ENCODE results near the gene ECE2.

Gene ECE2

DNA sequence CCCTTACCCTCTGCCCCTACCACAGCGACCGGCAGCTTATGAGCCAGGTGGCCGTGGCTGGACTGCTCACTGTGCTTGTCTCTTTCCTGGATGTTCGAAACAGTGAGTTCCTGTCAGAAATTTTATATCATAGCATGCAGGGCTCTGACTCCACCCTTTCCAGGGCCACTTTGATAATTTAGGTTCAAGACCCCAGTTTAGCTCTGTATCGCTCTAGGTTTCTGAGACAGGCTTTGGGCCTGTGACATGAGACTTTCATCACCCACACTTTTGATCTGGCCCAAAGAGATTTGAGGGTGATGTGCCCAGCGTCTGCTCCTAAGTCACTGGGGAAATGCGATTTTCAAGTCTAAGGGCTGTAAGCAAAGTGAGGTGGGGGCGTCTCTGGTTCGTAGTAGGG is 32.1 kb downstream of the ECE2 start:
- Mint-ChIP-seq H3K36me3 (ENCODE audit: low read depth) (peaks cover 64% of the 10 kb centered on the region), H3K9me3 (no peaks in the 10 kb centered on the region), H3K4me3 (no peak overlapping the region), H3K4me1 (ENCODE audit: low read depth) (peaks cover 5% of the 10 kb centered on the region), H3K27me3 (no peaks in the 10 kb centered on the region), H3K27ac (peak overlapping the region; percentile 14)

DNA sequence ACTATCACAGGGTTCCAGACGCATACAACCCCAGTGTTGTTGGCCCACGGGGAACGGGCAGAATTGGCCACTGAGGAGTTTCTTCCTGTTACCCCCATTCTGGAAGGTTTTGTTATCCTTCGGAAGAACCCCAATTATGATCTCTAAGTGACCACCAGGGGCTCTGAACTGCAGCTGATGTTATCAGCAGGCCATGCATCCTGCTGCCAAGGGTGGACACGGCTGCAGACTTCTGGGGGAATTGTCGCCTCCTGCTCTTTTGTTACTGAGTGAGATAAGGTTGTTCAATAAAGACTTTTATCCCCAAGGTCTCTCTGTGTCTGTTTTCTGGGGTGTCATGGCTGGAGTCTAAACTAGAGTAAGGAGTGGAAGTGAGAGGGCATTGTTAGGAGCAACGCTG is 32.9 kb downstream of the ECE2 start:
- H3K9me3 Mint-ChIP-seq, result no peaks in the 10 kb centered on the region
- H3K4me1 Mint-ChIP-seq (ENCODE audit: low read depth), result peaks cover 7% of the 10 kb centered on the region
- no peaks in the 10 kb centered on the region for H3K27me3 Mint-ChIP-seq
- peaks cover 57% of the 10 kb centered on the region for H3K36me3 Mint-ChIP-seq (ENCODE audit: low read depth)
- H3K4me3 Mint-ChIP-seq, result no peak overlapping the region
- no peak overlapping the region for H3K27ac Mint-ChIP-seq

DNA sequence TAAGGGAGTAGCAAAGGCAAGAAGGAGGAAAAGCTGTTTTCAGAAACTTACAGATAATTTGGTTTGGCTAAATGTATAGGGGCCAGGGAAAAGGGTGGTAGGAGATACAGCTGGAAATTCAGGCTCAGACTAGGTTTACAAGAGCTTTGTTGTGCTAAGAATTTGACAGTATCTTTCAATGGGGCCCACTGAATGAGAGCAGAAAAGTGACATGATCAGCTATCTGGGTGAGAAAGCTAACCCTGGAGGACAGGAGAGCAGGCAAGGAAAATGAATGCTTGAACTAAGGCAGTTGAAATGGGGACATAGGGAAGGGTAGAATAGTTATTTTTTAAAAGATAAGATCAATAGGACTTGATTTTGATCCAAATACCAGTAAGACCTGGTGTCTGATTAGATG is 35.8 kb downstream of the ECE2 start:
- H3K9me3 Mint-ChIP-seq, result no peaks in the 10 kb centered on the region
- H3K4me3 Mint-ChIP-seq, result no peak overlapping the region
- H3K27me3 Mint-ChIP-seq, result no peaks in the 10 kb centered on the region
- peaks cover 18% of the 10 kb centered on the region for H3K4me1 Mint-ChIP-seq (ENCODE audit: low read depth)
- H3K36me3 Mint-ChIP-seq (ENCODE audit: low read depth), result peaks cover 42% of the 10 kb centered on the region
- no peak overlapping the region for H3K27ac Mint-ChIP-seq

DNA sequence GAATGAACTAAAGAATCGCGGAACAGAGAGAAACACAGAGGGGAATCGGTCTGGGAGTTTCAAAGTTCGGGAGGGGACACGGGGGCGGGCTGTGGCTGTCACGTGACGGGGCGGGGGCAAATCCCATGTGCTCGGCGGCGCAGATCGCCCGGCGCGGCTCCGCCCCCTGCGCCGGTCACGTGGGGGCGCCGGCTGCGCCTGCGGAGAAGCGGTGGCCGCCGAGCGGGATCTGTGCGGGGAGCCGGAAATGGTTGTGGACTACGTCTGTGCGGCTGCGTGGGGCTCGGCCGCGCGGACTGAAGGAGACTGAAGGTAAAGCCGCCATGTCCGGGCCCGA is 38.5 kb downstream of the ECE2 start, which contains the start of gene EIF4G1:
Gene EIF4G1, plus strand, starts transcription at position 244 of the 337 bp plus-strand sequence. CDS start 1,191 bp downstream, outside the sequence.
- Mint-ChIP-seq H3K27me3 (no peaks in the 10 kb centered on the region), H3K36me3 (ENCODE audit: low read depth) (peaks cover 37% of the 10 kb centered on the region), H3K4me3 (peak within 1 kb of the TSS; percentile 86), H3K4me1 (ENCODE audit: low read depth) (peaks cover 35% of the 10 kb centered on the region), H3K27ac (peak within 1 kb of the TSS; percentile 88), H3K9me3 (no peaks in the 10 kb centered on the region)

DNA sequence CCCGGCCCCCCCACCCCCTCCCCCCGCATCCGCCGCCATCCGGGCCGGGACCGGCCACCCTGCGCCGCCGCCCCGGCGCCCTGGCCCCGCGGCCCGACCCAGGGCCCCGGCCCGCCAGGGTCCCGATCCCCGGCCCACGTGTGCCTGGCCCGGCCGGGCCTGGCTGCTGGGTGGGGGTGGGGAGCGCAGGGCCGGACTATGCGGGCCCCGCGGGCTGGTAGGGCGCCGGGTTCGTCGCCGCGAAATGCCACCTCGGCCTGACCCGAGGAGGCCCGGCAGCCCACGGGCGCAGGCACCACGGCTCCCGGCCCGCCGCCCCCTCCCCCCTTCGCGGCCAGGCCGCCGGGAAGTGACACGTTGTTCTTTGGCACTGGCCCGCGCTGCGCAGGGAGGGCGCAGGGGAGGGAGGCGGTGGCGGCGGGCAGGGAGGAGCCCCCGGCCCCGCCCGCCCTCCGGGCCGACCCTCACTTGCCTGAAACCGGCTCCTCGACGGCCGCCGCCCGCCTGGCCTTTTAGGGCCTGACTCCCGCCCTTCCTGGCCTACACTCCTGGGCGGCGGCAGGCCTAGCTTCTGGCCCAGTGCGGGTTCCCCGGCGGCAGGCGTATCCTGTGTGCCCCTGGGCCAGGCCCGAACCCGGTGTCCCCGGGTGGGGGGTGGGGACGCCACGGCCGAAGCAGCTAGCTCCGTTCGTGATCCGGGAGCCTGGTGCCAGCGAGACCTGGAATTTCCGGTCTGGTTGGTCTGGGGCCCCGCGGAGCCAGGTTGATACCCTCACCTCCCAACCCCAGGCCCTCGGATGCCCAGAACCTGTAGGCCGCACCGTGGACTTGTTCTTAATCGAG is 39.1 kb downstream of the ECE2 start:
- no peaks in the 10 kb centered on the region for H3K9me3 Mint-ChIP-seq
- peaks cover 39% of the 10 kb centered on the region for H3K36me3 Mint-ChIP-seq (ENCODE audit: low read depth)
- H3K27ac Mint-ChIP-seq, result peak overlapping the region; percentile 88
- H3K27me3 Mint-ChIP-seq, result no peaks in the 10 kb centered on the region
- H3K4me1 Mint-ChIP-seq (ENCODE audit: low read depth), result peaks cover 39% of the 10 kb centered on the region
- H3K4me3 Mint-ChIP-seq, result peak overlapping the region; percentile 86

DNA sequence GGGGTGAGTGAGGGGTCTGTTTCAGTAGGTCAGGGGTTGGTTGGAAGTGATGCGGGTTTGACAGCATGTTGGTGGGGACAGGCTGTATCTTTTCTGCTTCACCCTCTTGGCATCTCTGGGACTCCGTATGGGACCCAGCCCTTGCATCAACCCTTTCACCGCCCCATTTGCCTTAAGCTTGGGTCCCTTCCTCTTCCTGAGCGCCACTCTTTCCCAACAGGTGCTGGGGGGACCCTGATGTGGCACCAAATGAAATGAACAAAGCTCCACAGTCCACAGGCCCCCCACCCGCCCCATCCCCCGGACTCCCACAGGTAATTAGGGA is 39.7 kb downstream of the ECE2 start:
- H3K36me3 Mint-ChIP-seq (ENCODE audit: low read depth), result peaks cover 40% of the 10 kb centered on the region
- H3K9me3 Mint-ChIP-seq, result no peaks in the 10 kb centered on the region
- H3K4me1 Mint-ChIP-seq (ENCODE audit: low read depth), result peaks cover 40% of the 10 kb centered on the region
- H3K27me3 Mint-ChIP-seq, result no peaks in the 10 kb centered on the region
- peak overlapping the region; percentile 88 for H3K27ac Mint-ChIP-seq
- peak overlapping the region; percentile 86 for H3K4me3 Mint-ChIP-seq

DNA sequence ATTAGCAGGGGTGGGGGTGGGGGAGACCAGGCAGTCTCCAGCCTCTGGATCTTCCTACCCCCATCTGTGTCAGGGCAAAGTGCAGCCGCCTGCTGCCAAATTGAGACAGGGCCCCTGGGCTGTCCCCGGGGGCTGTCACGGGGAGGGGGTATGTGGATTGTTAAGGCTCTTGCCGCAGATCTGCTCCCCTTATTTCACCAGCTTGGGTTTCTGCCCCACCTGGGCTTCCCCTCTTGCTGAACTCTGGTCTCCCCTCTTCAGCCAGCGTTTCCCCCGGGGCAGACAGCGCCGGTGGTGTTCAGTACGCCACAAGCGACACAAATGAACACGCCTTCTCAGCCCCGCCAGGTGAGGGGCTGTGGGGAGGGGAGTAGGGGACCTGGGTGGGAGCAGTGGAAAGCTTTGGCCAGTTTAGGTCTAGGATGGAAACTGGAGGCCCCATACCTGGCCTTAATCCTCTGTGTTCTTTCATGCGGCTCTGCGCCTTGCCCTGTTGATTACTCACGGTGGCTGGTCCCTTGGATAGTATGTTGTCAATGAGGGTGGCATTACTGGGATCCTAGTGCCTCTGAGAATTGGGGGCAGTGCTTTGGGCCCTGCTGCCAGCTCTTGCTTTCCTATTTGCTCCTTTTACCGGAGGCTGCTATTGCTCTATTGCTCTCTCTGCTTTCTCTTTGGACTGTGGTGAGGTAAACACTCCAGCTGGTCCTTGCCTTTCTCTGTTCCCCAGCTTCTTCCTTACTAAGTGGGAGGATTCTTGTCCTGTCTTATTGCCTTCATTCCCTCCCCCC is 40.2 kb downstream of the ECE2 start:
- no peaks in the 10 kb centered on the region for H3K9me3 Mint-ChIP-seq
- peak overlapping the region; percentile 88 for H3K27ac Mint-ChIP-seq
- no peaks in the 10 kb centered on the region for H3K27me3 Mint-ChIP-seq
- peak overlapping the region; percentile 86 for H3K4me3 Mint-ChIP-seq
- peaks cover 46% of the 10 kb centered on the region for H3K4me1 Mint-ChIP-seq (ENCODE audit: low read depth)
- peaks cover 46% of the 10 kb centered on the region for H3K36me3 Mint-ChIP-seq (ENCODE audit: low read depth)

DNA sequence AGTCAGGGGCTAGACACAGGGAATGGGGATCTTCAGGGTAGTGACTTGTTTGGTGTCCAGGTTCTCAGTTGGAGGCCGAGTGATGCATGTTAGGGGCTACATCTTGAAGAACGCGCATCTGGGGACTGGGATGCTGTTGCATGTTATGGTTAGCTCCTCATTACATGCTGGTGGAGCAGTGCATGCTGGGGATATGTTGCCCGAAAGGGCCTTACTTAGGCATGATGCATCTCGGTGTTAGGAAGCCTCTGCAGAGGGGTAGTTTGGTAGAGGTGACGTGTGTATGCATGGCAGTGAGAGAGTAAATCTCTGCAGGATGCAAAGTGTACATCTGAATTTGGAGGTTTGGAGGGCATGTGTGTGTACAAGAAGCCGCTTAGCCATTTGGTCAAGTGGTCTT is 41.0 kb downstream of the ECE2 start:
- H3K27ac Mint-ChIP-seq, result peak overlapping the region; percentile 88
- H3K9me3 Mint-ChIP-seq, result no peaks in the 10 kb centered on the region
- H3K4me1 Mint-ChIP-seq (ENCODE audit: low read depth), result peaks cover 53% of the 10 kb centered on the region
- H3K27me3 Mint-ChIP-seq, result no peaks in the 10 kb centered on the region
- peak overlapping the region; percentile 86 for H3K4me3 Mint-ChIP-seq
- H3K36me3 Mint-ChIP-seq (ENCODE audit: low read depth), result peaks cover 53% of the 10 kb centered on the region

DNA sequence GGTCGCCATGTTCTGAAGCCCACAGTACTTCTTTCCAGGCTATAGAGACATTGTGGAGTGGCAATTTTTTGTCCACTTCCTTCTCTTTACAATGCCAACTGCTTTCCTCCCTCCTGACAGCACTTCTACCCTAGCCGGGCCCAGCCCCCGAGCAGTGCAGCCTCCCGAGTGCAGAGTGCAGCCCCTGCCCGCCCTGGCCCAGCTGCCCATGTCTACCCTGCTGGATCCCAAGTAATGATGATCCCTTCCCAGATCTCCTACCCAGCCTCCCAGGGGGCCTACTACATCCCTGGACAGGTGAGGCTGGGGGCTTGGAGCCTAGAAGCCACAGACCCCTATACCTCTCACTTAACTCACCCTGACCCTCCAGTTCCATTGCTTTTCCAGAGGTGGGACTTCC is 41.4 kb downstream of the ECE2 start:
- H3K4me3 Mint-ChIP-seq, result peak overlapping the region; percentile 86
- H3K9me3 Mint-ChIP-seq, result no peaks in the 10 kb centered on the region
- H3K27ac Mint-ChIP-seq, result peak overlapping the region; percentile 88
- peaks cover 57% of the 10 kb centered on the region for H3K36me3 Mint-ChIP-seq (ENCODE audit: low read depth)
- no peaks in the 10 kb centered on the region for H3K27me3 Mint-ChIP-seq
- H3K4me1 Mint-ChIP-seq (ENCODE audit: low read depth), result peaks cover 54% of the 10 kb centered on the region

DNA sequence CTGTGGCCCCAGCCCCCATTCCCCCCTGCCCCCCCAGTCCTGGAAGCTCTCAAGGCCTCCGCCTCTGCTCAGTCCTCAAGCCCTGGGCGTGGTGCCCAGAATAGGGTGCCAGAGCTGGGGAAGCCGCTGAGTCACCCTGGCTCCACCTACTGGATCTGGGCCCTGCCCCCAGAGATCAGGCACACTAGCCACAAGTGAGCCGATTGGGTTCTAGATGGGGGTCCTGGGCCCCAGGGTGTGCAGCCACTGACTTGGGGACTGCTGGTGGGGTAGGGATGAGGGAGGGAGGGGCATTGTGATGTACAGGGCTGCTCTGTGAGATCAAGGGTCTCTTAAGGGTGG is 44.3 kb downstream of the ECE2 start:
- peaks cover 67% of the 10 kb centered on the region for H3K4me1 Mint-ChIP-seq (ENCODE audit: low read depth)
- H3K9me3 Mint-ChIP-seq, result no peaks in the 10 kb centered on the region
- H3K27ac Mint-ChIP-seq, result peak overlapping the region; percentile 22
- H3K27me3 Mint-ChIP-seq, result no peaks in the 10 kb centered on the region
- no peak overlapping the region for H3K4me3 Mint-ChIP-seq
- peaks cover 85% of the 10 kb centered on the region for H3K36me3 Mint-ChIP-seq (ENCODE audit: low read depth)

DNA sequence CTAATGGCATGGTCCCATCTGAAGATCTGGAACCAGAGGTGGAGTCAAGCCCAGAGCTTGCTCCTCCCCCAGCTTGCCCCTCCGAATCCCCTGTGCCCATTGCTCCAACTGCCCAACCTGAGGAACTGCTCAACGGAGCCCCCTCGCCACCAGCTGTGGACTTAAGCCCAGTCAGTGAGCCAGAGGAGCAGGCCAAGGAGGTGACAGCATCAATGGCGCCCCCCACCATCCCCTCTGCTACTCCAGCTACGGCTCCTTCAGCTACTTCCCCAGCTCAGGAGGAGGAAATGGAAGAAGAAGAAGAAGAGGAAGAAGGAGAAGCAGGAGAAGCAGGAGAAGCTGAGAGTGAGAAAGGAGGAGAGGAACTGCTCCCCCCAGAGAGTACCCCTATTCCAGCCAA is 45.8 kb downstream of the ECE2 start:
- Mint-ChIP-seq H3K4me3 (no peak overlapping the region), H3K4me1 (ENCODE audit: low read depth) (peaks cover 70% of the 10 kb centered on the region), H3K9me3 (no peaks in the 10 kb centered on the region), H3K36me3 (ENCODE audit: low read depth) (peaks cover 90% of the 10 kb centered on the region), H3K27ac (peak overlapping the region; percentile 40), H3K27me3 (no peaks in the 10 kb centered on the region)

DNA sequence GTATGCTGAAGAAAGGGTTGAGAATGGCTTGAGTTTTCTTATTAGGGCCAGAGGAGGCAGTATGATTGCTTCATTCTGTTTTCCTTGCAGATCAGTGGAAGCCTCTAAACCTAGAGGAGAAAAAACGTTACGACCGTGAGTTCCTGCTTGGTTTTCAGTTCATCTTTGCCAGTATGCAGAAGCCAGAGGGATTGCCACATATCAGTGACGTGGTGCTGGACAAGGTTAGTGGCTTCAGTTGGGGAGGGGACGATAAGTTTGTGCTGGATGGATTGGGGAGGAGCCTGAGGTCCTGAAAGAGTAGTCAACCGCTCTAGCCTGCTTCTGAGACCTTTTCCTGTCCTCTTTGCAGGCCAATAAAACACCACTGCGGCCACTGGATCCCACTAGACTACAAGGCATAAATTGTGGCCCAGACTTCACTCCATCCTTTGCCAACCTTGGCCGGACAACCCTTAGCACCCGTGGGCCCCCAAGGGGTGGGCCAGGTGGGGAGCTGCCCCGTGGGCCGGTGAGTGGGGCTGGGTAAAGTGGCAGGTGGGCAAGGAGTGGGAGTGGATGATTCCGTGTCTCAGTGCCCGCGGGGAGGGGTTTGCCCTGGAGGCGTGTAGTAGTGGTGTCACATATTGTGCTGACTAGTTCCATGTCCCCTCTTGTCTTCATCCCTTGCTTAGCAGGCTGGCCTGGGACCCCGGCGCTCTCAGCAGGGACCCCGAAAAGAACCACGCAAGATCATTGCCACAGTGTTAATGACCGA is 47.1 kb downstream of the ECE2 start:
- Mint-ChIP-seq H3K4me1 (ENCODE audit: low read depth) (peaks cover 58% of the 10 kb centered on the region), H3K27ac (no peak overlapping the region), H3K9me3 (no peaks in the 10 kb centered on the region), H3K36me3 (ENCODE audit: low read depth) (peaks cover 90% of the 10 kb centered on the region), H3K27me3 (no peaks in the 10 kb centered on the region), H3K4me3 (no peak overlapping the region)

DNA sequence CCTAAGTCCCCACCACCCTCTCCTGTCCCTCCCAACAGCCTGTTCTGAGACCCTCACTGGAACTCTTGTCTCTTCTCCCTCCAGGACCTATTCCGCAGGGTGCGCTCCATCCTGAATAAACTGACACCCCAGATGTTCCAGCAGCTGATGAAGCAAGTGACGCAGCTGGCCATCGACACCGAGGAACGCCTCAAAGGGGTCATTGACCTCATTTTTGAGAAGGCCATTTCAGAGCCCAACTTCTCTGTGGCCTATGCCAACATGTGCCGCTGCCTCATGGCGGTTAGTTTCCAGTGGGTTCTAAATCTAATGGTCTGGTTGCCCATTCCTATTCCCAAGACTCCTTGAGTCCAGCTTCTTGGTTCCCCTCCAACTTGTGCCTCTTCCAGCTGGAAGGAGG is 47.9 kb downstream of the ECE2 start:
- Mint-ChIP-seq H3K36me3 (ENCODE audit: low read depth) (peaks cover 93% of the 10 kb centered on the region), H3K4me1 (ENCODE audit: low read depth) (peaks cover 54% of the 10 kb centered on the region), H3K4me3 (no peak overlapping the region), H3K9me3 (no peaks in the 10 kb centered on the region), H3K27me3 (no peaks in the 10 kb centered on the region), H3K27ac (no peak overlapping the region)

DNA sequence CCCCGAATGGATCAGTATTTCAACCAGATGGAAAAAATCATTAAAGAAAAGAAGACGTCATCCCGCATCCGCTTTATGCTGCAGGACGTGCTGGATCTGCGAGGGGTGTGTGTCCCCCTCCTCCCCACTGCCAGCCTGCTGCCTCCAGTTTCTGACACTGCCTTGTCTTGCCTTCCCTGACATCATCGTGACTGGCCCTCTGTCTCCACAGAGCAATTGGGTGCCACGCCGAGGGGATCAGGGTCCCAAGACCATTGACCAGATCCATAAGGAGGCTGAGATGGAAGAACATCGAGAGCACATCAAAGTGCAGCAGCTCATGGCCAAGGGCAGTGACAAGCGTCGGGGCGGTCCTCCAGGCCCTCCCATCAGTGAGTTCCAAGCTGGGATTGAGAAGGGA is 49.4 kb downstream of the ECE2 start:
- Mint-ChIP-seq H3K9me3 (no peaks in the 10 kb centered on the region), H3K27ac (peak overlapping the region; percentile 85), H3K4me3 (no peak overlapping the region), H3K36me3 (ENCODE audit: low read depth) (peaks cover 95% of the 10 kb centered on the region), H3K27me3 (no peaks in the 10 kb centered on the region), H3K4me1 (ENCODE audit: low read depth) (peaks cover 53% of the 10 kb centered on the region)

All from stimulated activated naive CD8-positive, alpha-beta T cell treated with anti-CD3 and anti-CD28 coated beads, Interleukin-15, Interleukin-2, amounts not matched to agents 100 ng/mL and 50 ng/mL, for 24 hours (primary cell).